ENCODE results near the gene EXD3. TPM values are rescaled to one million over a fixed set of nuclear protein-coding genes. Genes with fewer than 3 reads are reported as not detected.

EXD3 gene
- total RNA-seq, 1 donor: 28.3 TPM

DNA sequence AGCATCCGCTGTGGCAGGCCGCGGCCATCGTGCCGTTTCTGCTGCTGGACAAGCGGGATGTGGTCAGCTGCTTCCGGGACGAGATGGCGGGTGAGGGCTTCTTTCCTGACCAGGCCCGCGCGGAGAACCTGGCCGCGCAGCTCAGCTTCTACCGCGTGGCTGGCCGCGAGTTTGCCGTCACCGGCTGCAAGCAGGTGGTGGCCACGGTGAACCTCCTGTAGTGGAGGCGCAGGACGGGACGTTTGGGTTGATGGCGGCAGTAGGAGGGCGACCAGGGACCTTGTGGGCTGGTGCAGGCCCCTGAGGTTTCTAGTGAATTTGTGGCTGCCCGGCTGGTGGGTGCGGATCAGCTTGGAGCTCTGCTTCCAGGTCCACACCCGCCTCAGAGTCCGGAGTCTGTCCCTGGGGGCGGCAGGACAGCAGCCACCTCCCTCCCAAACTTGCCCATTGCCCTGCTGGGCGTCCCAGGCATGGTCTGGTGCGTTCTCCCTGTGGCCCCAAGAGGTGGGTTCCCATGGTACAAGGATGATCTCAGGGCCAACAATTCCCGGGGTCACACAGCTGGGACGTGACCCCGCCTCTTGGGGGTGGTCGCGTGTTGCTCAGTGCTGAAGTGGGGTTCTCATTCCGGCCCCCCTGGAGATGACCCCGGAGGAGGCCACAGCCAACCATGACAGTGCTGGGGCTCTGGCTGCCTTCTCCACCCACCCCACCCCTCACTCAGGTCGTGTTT, 143.1 kb downstream of the EXD3 start:
- no peak for DNase-seq (ENCODE audit: low read depth in 2 of 3, low spot score in 2 of 3)

GRCh38 chr9:137278721-137279711, 143.9 kb downstream of the EXD3 start:
- DNase-seq (ENCODE audit: low read depth in 2 of 3, low spot score in 2 of 3): no peak

- peak in 1 of 3 donors; percentile 43 for DNase-seq (ENCODE audit: low read depth in 2 of 3, low spot score in 2 of 3)
Observed at GRCh38 chr9:137278061-137278701, 144.8 kb downstream of the EXD3 start.

- DNase-seq (ENCODE audit: low read depth in 2 of 3, low spot score in 2 of 3): peak in 2 of 3 donors; percentile 46 to 83
Observed at GRCh38 chr9:137277329-137278041, 145.5 kb downstream of the EXD3 start, which contains the start of gene TOR4A. TOR4A (plus strand) TSS chr9:137277726; CDS start chr9:137278690, 964 bp downstream.

DNA sequence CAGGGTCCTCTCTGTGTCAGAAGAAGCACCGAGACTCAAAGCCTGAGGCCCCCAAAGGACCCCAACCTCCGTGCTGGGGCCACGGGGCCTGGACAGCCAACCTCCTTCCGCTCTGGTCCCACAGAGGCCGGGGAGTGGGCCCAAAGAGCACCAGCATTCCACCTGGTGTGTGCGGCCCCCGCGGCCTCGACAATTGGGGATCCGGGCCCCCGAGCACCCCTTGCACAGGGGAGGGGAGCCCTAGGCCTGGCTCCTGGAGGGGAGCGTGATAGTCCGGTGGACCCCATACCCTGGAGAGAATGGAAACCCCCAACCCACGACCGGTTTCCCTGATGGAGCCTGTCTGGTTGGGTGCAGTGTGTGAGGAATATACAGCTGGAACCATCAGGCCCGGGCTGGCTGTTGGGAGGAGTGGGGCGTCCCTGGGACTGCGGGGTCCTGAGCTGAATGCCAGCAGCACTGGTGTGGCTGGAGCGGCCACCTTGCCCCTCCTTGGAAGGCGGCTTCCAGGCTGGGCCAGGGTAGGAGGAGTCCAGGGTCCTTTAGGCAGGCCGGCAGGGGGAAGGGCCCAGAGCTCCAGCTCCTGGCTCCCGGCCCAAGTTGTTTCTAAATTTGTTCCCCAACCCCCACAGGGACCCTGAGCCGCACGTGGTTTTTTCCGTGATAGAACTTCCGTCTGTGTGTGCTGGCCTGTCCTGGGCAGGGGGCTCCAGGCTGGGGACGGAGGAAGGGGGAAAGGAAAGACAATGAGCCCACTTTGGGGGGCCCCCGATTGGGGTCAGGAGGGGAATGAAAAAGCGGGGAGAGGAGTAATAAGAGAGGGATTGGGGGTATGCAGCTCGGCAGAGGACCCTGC, 146.3 kb downstream of the EXD3 start:
- DNase-seq (ENCODE audit: low read depth in 2 of 3, low spot score in 2 of 3): peak in 1 of 3 donors; percentile 56

DNA sequence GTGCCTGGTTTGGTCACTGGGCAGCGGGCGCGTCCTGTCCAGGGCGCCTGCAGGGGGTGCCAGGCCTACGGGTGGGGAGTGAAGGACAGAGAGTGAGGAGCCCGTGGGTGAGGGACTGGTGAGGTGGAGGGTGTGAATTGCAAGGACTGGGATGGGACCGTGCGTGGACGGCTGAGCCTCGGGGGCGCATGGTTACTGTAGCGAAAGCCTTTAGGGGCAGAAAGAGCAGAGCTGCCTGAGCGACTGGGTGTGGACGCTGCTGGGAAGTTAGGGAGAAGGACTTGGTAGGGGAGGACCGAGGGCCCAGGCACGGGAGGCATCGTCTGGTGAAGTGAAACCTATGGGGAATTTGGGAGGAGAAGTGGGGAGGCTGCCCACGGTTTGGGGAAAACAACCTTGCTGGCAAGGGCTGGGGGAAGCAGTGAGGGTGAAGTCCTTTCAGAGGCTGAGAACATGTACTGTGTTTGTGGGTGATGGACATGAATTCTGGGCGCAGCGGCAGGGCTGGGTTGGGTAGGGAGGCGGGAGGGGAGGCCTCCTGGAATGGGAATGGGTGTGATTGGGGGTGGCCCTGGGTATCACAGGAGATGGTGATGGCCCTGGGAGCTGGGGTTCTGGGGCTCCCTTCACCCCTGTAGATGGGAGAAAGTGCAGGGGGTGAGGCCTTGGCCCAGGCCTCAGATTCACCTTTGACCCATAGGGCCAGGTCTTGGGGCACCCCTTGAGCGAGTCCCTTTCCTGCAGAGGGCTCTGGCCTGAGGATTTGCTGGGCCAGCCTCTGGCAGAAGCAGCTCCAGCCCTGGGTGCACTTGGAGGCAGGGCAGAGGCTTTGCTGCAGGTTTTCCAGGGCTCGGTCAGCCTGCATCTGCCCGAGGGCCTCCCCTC, 147.1 kb downstream of the EXD3 start:
- DNase-seq (ENCODE audit: low read depth in 2 of 3, low spot score in 2 of 3): no peak

DNA sequence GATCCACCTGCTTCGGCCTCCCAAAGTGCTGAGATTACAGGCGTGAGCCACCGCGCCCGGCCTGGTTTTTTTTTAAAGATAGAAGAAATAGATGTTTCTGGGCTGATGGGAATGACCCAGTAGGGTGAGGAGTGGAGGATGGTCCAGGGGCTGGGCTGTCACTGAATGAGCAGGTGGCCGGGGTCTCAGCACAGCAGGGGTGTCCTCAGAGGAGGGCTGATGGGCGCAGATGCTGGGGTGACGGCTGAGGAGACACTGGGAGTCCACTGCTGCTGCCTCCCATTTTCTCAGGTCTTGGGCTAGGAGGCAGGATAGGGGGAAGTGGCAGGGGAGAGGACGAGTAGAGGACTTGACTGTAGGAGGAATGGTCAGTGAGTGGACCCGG, 147.8 kb downstream of the EXD3 start:
- no peak for DNase-seq (ENCODE audit: low read depth in 2 of 3, low spot score in 2 of 3)

- DNase-seq (ENCODE audit: low read depth in 2 of 3, low spot score in 2 of 3): no peak
Observed at GRCh38 chr9:137273611-137274320, 149.2 kb downstream of the EXD3 start.

DNA sequence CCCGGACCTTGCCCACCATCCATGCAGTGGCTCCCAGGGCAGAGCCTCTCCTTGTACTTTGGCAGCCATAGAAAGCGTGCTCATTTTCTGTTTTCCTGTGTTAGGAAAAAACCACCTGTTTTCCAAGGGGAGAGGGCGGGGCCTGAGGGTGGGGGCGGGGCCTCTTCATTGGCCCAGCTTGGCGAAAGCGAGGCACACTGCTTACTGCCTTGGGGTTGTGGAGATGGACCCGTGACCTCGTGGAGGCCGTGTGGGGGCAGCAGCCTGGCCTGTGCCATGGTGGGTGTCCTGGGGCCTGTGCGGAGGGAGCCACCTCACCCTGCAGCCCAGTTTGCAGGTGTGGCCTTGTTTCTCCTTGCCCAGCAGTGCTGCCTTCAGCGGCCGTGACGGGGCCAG, 149.9 kb downstream of the EXD3 start:
- no peak for DNase-seq (ENCODE audit: low read depth in 2 of 3, low spot score in 2 of 3)

DNA sequence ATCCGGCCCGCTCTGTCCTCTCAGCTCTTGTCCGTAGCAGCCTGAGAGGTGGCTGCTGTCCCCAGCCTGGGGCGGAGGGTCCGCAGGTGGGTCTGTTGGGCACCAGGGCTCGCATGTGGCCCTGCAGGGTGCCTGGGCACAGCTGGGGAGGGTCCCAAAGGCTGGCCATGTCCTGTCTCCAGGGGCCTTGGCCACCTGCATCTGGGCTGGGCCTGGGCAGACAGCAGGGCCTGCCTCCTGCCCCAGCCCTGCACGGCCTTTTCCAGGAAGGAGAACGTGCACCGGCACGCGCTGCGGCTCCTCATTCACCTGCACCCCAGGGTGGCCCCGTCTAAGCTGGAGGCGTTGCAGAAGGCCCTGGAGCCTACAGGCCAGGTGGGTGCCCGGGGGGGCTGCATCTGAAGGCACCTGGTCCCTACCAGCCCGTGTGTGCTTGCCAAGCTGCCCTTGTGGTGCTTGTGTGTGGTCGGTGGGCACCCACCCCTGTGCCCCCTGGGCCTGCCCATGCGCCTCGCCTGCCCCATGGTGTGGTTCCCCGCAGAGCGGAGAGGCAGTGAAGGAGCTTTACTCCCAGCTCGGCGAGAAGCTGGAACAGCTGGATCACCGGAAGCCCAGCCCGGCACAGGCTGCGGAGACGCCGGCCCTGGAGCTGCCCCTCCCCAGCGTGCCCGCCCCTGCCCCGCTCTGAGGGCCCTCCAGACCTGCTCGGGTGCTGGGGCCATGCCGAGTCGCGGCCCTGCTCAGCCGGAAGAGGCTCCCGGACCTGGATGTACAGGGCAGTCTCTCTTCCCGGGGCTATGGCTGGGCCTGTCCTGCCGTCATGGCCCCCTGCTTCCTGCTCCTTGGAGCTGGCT, 150.5 kb downstream of the EXD3 start:
- no peak for DNase-seq (ENCODE audit: low read depth in 2 of 3, low spot score in 2 of 3)

- no peak for DNase-seq (ENCODE audit: low read depth in 2 of 3, low spot score in 2 of 3)
Observed at GRCh38 chr9:137271696-137272076, 151.3 kb downstream of the EXD3 start.

DNA sequence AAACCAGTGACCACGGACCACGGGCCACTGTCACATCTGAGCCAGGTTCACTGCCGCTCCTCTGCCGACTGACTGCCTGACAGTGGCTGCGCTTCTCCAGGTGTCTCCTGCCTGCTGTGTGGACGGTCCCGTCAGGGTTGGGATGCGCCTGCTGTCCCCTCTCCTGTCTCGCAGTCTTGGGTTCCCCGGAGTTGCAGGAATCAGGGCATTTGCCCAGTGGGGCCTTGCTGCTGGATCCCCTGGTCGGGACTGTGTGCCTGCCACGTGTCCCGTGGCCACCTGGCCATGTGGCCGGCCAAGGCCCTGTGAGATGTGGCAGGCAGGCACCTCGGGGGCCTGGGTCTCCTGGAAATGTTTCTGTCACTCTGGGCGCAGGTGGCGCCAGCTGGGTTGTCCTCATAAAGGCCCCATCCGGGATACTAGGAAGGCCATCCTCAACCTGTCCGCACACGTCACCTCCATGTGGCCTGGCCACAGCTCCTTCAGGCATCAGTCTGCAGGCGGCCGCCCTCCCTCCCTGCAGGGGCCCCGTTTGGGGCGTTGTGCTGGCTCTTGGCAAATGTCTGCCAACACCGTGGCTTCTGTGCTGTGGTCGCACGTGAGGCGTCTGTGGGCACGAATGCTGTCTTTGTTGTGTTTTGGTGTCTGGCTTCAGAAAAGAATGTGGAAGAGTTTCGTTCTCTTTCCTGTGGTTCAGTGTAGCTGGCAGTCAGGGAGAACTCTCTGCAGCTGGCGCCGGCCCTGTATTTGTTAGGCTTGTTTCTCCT, 151.8 kb downstream of the EXD3 start:
- DNase-seq (ENCODE audit: low read depth in 2 of 3, low spot score in 2 of 3): peak in 2 of 3 donors; percentile 51 to 58

DNA sequence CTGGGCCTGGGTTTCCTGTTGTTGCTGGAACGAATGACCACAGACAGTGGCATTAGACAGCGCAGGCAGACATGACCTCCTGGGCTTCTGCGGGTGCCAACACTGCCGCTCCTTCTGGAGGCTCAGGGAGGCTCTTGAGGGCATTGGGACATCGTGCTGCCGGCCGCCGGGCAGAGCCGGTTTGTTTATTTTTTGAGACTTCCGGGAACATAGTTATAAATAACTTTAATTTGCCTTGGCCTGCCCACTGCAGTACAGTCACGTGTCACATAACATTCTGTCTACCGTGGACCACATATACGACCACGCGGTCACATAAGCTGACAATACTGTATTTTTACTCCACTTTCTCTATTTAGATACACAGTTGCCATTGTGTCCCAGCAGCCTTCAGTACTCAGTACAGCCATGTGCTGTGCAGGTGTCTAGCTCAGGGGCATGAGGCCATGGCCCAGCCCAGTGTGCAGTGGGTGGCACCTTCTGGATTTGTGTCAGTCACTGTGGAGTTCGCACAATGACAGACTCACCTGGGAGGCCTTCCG, 153.7 kb downstream of the EXD3 start:
- DNase-seq (ENCODE audit: low read depth in 2 of 3, low spot score in 2 of 3): no peak

GRCh38 chr9:137268538-137269201, 154.3 kb downstream of the EXD3 start:
- no peak for DNase-seq (ENCODE audit: low read depth in 2 of 3, low spot score in 2 of 3)

GRCh38 chr9:137267933-137268355, 155.0 kb downstream of the EXD3 start:
- no peak for DNase-seq (ENCODE audit: low read depth in 2 of 3, low spot score in 2 of 3)
